B cell (primary cell): ENCODE results near the gene DKK3.

ENCODE experiments used
- CTCF ChIP-seq: fragments of 200-600 bp; IDR thresholded peaks from one replicate; pipeline ENCODE4 v1.8.0; 2022; ENCODE audit warnings: antibody characterized with exemption, mild to moderate bottlenecking
- EZH2 ChIP-seq: IDR thresholded peaks from 2 replicates; pipeline ENCODE4 v1.6.1; 2012; ENCODE audit warnings: borderline replicate concordance, low read depth, mild to moderate bottlenecking, moderate library complexity, low read length; ENCODE audit not compliant: insufficient read depth, poor library complexity, severe bottlenecking

GRCh38 chr11:11937957-11938356 is 70.5 kb downstream of the DKK3 start:
- TF ChIP-seq CTCF (no peak), EZH2 (no peak)
